Chondrocyte (in vitro differentiated cells): ENCODE measurements around the gene PLA2G2D. TPM values are rescaled to one million over a fixed set of nuclear protein-coding genes. Genes with fewer than 3 reads are reported as not detected.

ENCODE experiments used
- DNase-seq: peaks from one replicate; pipeline ENCODE4 v3.0.0; 2021; ENCODE audit warnings: mixed read lengths, low spot score
- H3K27ac Mint-ChIP-seq: one replicate; pipeline ENCODE4 v1.8.0; 2021; ENCODE audit warnings: mild to moderate bottlenecking, moderate library complexity, mixed read lengths; ENCODE audit not compliant: unreplicated experiment
- H3K27me3 Mint-ChIP-seq: 2 replicates; pipeline ENCODE4 v1.8.0; 2021; ENCODE audit warnings: low read depth, mixed read lengths
- H3K36me3 Mint-ChIP-seq: 2 replicates; pipeline ENCODE4 v1.8.0; 2021; ENCODE audit warnings: low read depth, mixed read lengths
- H3K4me1 Mint-ChIP-seq: 2 replicates; pipeline ENCODE4 v1.8.0; 2021; ENCODE audit warnings: low read depth, mild to moderate bottlenecking, mixed read lengths
- H3K4me3 Mint-ChIP-seq: one replicate; pipeline ENCODE4 v1.8.0; 2021; ENCODE audit warnings: mild to moderate bottlenecking, moderate library complexity, mixed read lengths; ENCODE audit not compliant: unreplicated experiment
- H3K9me3 Mint-ChIP-seq: 2 replicates; pipeline ENCODE4 v1.8.0; 2021; ENCODE audit warnings: low read depth, mixed read lengths
- total RNA-seq: library from RNA; stranded (reverse); gene quantifications from 3 replicates; pipeline ENCODE4 v1.2.1, GENCODE V29; 2021
- TF ChIP-seq, protein P1 (sequence below): fragments of 200-600 bp; sonication (generic); IDR thresholded peaks from 2 replicates; pipeline ENCODE4 v1.5.0; 2021; ENCODE audit warnings: antibody characterized with exemption, mild to moderate bottlenecking, moderate library complexity

Gene PLA2G2D
- total RNA-seq, 1 donor from 2014 or later = not detected

DNA sequence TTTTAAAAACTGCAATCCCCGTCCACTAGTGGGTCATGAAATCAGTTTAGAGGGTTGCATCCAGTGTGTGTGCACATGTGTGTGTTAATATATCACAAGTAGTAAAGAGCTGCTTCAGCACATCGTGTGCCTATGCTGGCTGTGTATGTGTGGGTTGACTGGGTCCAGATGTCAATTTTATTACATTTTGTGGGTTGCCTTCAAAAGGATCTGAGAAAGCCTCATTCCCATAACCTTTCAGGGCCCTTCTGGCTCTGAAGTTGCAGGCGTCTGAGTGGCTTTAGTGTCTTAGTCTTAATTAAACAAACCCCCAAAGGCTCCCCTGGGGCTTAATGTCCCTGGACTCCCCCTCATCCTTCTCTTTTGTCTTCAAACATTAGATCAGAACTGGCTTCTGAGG lies 19.8 kb downstream of the PLA2G2D start:
- H3K4me1 Mint-ChIP-seq = no peaks in the 10 kb centered on the region
- no peaks in the 10 kb centered on the region for H3K9me3 Mint-ChIP-seq
- TF ChIP-seq, protein P1, sequence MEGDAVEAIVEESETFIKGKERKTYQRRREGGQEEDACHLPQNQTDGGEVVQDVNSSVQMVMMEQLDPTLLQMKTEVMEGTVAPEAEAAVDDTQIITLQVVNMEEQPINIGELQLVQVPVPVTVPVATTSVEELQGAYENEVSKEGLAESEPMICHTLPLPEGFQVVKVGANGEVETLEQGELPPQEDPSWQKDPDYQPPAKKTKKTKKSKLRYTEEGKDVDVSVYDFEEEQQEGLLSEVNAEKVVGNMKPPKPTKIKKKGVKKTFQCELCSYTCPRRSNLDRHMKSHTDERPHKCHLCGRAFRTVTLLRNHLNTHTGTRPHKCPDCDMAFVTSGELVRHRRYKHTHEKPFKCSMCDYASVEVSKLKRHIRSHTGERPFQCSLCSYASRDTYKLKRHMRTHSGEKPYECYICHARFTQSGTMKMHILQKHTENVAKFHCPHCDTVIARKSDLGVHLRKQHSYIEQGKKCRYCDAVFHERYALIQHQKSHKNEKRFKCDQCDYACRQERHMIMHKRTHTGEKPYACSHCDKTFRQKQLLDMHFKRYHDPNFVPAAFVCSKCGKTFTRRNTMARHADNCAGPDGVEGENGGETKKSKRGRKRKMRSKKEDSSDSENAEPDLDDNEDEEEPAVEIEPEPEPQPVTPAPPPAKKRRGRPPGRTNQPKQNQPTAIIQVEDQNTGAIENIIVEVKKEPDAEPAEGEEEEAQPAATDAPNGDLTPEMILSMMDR = no peak
- peaks cover 32% of the 10 kb centered on the region for H3K27me3 Mint-ChIP-seq
- no peak for DNase-seq
- peaks cover 1% of the 10 kb centered on the region for H3K36me3 Mint-ChIP-seq
- no peak overlapping the region for H3K4me3 Mint-ChIP-seq
- H3K27ac Mint-ChIP-seq = no peak overlapping the region

DNA sequence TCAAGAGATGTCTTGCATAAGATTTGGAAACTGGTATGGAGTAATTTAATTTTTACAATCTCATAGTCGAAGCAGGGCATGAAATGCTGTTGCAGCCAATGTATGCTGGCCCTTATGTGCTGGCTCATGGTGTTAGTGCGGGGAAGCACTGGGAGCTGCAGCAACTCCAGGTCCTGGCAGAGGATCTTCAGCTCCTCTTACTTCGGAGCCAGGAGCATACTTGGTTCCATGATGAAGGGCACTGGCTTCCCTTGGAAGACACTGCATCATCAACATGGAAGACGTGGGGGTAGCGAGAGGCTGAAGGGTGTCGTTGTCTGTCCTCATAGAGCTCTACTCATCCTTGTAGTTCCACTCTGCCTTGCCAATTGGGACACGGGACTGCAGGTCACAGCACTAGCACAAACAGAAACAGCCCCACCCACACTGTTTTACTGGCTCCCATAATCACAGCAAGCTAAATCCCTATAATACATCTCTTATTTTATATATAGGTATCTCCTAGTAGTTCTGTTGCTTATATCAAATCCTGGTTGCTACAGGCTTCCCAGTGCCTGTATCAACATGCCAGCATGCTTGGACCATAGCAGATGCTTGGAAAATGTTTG lies 22.4 kb downstream of the PLA2G2D start:
- TF ChIP-seq, protein P1 = no peak
- Mint-ChIP-seq H3K4me3 (no peak overlapping the region), H3K27me3 (peaks cover 40% of the 10 kb centered on the region), H3K27ac (no peak overlapping the region), H3K36me3 (no peaks in the 10 kb centered on the region), H3K9me3 (no peaks in the 10 kb centered on the region), H3K4me1 (no peaks in the 10 kb centered on the region)
- DNase-seq = no peak

DNA sequence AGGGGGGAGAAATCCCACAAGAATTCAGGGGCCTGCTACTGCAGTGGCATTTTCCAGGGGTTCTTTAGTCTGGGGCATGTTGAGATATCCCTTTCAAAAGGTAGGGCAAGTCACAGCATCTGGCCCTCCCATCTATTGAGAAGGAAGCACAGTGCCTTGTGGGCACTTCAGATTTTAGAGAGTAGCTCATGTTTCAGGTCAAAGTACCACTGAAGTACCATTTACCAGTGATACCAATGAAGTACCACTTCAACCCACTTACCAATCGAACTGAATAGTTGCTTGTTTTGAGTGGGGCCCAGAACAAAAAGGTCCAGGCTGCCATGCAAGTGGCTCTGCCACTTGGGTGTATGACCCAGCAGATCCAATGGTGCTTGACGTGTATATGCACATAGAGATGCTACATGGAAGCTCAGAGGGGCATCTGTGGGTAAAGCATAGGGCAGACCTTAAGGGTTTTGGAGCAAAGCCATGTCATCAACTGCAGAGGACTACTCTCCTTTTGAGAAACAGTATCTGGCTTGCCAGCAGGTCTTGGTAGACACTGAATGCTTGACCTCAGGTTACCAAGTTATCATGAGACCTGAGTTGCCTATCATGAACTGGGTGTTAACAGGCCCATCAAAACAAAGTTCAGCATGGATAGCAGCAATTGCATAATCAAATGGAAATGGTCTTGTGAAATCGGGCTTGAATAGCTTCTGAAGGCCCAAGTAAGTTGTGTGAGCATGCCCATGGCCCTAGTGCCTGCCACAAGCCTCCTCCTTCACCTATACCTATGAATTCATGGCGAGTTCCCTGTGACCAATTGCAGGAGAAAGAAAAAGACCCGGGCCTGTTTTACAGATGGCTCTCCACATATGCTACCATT lies 23.5 kb downstream of the PLA2G2D start:
- H3K27ac Mint-ChIP-seq = no peak overlapping the region
- H3K36me3 Mint-ChIP-seq = no peaks in the 10 kb centered on the region
- no peaks in the 10 kb centered on the region for H3K9me3 Mint-ChIP-seq
- H3K4me3 Mint-ChIP-seq = no peak overlapping the region
- no peak for DNase-seq
- H3K27me3 Mint-ChIP-seq = peaks cover 47% of the 10 kb centered on the region
- TF ChIP-seq, protein P1 = no peak
- no peaks in the 10 kb centered on the region for H3K4me1 Mint-ChIP-seq

DNA sequence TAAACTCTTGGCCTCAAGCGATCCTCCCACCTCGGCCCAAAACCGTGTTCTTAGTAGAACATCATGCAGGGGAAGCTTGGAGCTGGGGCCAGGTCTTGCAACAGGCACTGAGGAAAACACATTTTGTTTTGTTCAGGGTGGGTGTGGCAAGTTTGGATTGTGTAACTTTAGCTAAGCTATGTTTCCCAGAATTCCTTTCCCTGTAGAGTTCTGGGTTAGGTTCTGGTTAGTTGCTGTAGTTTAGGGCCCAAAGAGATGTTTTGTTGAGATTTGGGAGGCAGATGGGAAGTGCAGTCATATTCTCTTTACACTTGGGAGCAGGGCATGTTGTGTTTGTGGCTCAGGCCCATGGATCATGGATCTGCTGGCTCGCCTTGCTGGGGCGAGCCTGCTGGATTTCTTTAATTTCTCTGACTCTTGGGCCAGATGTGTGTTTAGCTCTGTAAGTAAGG lies 25.4 kb downstream of the PLA2G2D start:
- no peaks in the 10 kb centered on the region for H3K9me3 Mint-ChIP-seq
- DNase-seq = no peak
- H3K4me1 Mint-ChIP-seq = no peaks in the 10 kb centered on the region
- H3K27ac Mint-ChIP-seq = no peak overlapping the region
- peaks cover 49% of the 10 kb centered on the region for H3K27me3 Mint-ChIP-seq
- H3K36me3 Mint-ChIP-seq = no peaks in the 10 kb centered on the region
- TF ChIP-seq, protein P1 = no peak
- no peak overlapping the region for H3K4me3 Mint-ChIP-seq

DNA sequence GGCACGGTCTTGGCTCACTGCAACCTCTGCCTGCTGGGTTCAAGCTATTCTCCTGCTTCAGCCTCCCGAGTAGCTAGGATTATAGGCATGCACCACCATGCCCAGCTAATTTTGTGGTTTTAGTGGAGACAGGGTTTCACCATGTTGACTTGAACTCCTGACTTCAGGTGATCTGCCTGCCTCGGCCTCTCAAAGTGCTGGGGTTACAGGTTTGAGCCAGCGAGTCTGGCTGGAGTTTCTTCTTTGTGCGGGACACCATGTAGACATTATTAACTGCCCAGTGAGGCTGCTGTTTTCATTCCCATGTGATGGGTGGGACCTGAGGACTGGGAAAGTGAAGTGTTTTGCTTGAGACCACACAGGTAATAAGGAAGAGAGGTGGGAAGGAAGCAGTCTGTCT lies 26.0 kb downstream of the PLA2G2D start:
- no peak for DNase-seq
- Mint-ChIP-seq H3K27me3 (peaks cover 49% of the 10 kb centered on the region), H3K4me1 (no peaks in the 10 kb centered on the region), H3K36me3 (no peaks in the 10 kb centered on the region), H3K4me3 (no peak overlapping the region), H3K9me3 (no peaks in the 10 kb centered on the region), H3K27ac (no peak overlapping the region)
- TF ChIP-seq, protein P1 = no peak
